DMS153 treated with DMSO at 0.1 percent for 48 hours (cell line): ENCODE data around the gene LRFN2.

ENCODE experiments used
- DNase-seq: peaks from one replicate; lab custom pipeline; 2025; ENCODE audit not compliant: unreplicated experiment; lab: John Stamatoyannopoulos, UW

Gene LRFN2

DNA sequence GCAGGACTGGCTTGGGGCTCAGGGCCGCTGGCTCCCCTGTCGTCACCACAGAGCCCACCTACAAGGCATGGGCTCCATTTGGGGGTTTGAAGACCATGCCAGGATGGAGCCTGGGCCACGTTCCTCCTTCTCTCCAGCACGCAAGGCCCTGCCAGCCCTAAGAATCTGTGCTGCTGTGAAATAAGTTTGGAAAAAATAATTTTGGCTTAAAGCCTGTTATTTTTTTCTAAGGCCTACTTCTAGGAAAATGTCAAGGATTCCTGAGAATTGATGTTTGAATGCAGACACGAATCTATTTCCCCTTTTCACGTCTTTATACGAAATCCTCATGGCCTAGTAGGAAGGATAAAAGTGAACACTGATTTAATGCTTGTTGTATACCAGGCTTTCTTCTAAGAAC is 107.5 kb downstream of the LRFN2 start:
- DNase-seq = no peak

DNA sequence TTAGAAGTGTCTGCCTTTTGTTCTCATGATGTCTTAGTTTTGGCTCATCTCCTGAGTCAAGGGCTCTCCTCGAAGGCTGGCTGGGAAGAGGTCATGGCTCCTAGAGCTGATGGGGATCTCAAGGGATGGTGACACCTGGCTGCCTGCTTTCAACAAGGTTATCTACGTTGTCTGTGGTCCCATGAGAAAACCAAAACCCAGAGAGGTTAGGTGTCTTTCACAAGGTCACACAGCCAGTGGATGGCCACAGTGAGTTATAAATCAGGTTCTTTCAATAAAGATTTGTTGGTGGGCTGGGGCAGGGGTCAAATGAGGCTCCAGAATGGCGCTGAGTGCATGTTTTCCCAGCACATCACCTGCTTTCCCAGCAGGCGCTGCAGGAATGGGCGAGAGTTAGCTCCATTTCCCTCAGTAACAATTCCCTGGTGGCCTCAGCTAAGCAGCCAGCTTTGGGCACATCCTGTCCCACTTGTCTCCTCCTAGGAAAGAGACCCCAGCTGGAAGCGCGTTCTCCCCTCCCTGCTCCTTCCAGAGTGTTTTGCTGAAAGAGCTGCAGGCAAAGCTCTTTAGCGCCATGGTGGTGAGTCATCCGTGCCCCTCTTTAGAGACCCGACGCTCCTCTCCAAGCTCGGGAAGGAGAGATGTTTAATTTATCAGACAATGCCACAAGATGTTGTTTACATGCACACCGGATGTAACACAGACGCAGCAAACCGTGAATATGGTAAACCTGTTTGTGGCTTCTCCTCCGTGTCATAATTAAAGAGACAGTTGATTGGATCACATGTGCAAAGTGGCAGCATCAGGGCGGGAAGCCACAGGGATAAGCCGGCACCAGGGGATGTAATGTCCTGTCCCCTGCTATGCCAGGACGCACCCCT is 109.7 kb downstream of the LRFN2 start:
- DNase-seq = peak; percentile 77

DNA sequence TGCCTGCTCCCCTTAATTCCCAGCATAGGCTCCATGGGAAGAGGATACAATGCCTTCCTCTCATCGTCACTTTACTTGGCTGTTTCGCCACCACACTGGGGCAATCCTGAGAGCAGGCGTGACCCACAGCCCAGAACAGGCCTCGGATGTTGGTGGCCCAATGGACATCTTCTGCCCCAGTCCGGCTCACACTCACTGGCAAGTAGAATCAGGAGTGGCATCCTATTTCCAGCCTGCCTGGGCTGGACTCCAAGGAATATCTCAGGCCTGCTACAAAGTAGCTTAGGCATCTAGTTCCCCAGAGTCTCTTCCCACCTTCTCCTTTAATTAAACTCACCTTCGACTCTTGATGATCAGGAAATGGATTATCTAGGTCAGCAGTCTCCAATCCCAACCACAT is 110.5 kb downstream of the LRFN2 start:
- DNase-seq = no peak

DNA sequence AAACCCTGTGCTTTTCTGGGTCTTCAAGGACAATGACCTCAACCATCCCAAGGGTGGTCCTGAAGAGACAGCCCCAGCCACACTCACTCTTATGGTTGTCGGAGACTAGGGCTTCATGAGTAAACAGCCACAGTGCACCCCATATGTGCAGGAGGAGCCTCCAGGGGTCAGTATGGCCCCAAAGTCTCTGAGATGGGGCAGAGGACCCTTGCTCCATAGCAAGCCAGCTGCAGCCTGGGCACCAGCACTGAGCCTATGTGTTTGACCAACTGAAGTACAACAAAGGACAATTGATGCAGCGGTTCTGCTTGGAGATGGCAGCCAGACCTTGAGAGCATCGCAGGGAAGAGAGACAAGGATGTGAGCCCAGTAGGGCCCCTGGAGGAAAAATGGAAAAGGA is 112.2 kb downstream of the LRFN2 start:
- DNase-seq = no peak

DNA sequence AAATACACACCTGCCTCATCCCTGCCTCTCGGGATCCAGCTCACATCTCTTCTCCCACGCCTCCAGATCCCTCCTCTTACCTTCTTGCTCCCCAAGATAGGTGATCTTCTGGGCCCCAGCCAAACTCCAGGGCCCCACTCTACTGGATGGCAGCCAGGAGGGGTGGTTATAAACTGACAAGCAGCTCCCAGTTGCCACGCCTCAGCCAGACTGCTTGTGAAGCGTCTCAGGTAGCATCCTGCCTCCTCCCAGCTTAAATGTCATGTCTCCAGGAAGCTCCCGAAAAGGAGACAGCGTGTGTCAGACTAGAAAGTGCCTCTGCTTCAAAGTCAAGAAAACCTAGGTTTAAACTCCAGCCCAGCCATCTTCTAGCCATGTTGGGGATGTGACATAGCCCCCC is 114.1 kb downstream of the LRFN2 start:
- no peak for DNase-seq

DNA sequence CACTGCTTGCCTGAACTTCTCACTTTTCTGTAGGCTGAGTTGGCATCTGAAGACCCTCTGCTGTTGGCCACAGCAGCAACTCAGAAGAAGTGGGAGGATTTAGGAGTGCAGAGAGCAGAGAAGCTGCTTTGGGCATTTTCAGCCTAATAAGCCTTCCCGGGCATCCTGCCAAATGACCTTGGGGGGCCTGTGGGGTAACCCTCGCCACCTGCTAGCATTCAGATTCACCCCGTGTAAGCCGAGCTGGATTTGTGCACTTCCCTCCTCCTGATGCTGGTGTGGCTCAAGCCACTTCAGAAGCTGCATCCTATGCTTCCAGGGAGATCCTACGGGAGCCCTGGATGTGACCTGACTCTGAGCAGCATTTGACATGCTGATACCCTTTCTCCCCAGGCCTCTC is 114.8 kb downstream of the LRFN2 start:
- peak; percentile 26 for DNase-seq

DNA sequence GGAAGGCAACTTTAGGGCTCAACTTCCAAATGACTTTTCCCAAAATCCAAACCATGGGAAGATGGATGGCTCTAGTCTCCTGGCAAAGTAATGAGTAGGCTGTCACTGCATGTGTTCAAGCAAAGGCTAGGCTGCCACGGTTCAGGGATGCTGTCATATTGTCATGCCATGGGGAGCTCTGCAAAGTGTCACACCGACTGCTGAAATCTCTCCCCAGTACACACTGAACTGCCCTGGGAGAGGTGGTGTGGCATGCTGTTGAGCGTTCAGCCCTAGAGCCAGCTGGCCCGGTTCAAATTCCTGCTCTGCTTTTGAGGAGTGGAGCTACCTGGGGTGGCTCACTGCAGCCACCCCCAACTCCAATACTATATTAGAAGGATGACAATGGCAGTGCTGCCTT is 115.9 kb downstream of the LRFN2 start:
- no peak for DNase-seq

DNA sequence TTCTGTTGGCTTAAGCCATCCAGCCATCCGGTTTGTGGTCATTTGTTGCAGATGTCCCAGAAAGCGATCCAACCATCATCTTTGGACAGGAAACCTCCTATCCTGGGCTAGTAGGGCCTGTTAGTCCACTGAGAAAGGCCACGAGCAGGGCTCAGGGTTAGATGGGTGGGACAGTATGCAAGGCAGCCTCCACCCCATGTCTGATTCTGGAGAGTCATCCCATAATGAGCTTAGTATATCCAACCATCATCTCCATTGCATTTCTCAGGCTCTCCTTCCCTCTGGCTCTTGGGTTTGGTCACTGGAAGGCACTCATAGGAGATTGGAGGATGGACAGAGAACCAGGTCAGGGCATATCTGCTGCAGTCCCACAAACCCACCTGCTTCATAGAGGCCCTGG is 117.8 kb downstream of the LRFN2 start:
- DNase-seq = no peak

DNA sequence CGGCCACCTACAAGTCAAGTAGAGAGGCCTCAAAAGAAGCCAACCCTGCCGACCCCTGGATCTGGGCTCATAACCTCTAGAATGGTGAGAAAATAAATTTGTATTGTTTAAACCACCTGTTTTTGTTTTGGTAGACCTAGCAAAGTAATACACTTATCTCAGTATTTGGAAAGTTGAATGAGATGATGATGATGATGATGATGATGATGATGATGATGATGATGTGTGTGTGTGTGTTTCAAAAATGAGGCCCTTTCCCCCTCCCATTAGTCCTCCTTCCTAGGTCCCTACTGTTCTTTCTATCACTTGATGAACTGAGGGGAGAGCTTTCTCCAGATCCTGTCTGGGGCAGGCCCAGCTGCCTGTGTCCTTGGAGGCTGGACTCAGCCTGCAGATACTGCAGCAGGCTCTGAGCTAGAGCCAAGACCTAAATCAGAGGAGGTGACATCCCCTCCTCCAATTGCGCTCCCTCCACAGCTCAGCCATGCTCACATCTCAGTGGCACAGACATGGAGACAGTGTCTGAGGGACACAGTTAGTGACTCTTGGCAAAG is 120.1 kb downstream of the LRFN2 start:
- no peak for DNase-seq

DNA sequence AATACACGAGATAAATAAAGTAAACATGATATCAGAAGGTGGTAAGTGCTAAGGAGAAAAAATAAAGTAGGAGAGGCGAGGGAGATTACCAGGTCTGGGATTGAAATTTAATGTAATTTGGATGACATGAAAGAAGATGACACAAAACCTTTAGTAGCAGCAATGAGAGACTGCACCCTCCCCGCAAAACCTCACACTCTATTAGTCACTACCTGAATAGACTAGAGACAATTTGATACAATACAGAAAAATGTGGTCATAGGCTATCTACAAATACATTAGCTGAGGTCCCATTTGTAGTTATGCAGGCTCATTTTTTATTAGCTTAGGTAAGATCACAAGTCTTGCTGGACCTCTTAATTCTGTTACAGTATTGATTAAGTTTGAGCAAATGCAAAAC is 125.5 kb downstream of the LRFN2 start:
- no peak for DNase-seq

DNA sequence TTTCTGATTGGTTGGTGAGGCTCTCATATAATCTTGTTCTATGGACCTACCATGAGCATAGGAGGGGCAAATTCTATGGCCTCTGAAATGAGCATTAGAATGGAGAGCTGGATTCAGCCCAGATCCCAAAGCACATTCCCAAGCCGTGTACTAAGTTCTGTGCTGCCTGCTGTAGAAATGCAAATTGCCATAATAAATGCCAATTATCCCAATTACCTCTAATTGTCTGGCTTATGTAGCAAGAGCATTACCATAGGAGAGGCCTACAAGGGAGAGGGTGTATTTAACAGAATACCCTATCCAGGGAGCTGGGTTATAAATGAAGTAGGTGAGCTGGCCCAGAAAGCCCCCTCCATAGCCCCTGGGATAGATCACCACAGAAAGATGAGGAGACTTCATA is 126.8 kb downstream of the LRFN2 start:
- DNase-seq = no peak

DNA sequence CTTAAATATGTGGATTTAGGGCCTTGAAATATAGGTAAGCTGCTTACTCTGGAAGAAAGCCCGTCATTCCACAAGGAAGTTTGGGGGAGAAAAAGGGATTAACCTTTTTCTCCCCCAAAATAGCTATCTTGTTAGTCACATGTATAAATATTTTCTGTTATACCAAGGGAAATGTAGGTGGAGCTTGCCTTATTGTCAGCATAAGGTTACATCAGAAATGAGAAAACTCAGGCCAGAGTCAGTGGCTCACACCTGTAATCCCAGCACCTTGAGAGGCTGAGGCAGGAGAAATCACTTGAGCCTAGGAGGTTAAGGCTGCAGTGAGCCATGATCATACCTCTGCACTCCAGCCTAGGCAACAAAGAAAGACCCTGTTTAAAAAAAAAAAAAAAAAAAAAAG is 129.9 kb downstream of the LRFN2 start:
- DNase-seq = no peak

DNA sequence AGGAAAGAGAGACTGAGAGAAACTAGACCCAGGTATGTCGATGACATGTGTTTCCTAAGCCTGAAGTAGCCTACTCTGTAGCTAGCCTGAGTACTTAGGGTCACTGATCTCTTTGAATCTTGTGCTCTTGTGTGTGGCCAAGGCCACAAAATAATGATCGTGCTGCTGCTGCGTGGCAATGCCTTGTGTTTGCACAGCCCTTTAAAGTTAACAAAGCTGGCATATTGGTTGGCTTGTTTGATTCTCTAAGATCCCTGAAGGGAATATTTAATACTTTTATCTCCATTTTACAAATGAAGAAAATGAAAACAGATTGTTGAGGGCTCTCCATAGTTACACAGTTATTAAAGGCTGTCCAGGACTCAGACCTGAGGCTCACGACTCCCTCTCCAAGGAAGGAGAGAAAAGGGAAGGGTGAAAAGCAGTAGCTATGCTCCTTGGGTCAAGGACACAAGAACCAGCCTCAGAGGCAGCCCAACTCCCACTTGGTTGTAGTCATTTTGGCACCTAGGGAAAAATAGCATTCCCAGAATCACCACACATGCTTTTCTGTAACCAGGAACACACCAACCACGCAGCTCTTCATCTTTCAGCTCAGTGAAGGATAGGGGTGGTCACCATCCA is 130.7 kb downstream of the LRFN2 start:
- no peak for DNase-seq

DNA sequence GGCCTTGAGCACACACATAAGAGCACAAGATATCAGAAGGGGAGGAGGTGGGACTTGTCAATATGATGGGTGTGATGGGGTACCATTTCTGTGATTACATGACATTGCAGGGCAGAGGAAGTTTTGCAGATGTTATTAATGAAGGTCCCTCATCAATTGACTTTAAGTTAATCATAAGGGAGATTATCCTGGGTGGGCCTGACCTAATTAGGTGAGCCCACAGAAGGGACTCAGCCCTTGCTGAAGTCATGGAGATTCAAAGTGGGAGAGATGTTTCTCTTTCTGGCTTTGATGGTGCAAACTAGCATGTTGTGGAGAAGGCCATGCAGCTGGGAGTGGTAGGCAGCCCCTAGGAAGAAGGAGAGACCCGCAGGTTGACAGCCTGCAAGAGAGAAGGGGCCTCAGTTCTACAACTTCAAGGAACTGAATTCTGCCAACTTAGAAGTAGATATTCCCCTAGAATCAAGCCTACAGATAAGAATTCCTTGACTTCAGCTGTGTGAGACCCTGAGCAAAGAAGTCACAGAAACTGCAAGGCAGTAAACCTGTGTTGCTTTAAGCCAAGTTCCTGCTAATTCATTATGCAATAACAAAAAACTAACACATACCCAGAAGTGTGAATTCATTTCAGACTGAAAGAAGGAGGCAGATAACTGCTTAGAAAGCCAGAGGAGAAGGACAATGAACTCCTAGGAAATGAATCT is 131.3 kb downstream of the LRFN2 start:
- DNase-seq = no peak

DNA sequence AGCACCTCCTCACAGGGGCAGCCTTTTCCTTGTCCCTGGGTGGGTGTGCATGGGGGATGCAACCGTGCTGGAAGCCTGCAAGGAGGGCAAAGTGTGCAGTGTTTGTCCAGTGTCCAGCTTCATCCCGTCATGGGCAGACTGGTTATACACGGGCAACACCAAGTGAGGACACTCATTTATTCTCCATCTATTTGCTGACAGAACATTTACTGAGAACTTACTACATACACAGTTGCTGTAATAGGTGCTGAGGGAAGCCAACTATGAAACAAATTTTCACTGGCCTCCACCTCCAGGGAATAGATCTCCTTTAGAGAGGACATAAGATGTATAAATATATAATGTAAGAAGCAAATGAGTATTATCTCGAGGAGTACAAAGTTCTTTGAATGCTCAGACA is 136.7 kb downstream of the LRFN2 start:
- no peak for DNase-seq

DNA sequence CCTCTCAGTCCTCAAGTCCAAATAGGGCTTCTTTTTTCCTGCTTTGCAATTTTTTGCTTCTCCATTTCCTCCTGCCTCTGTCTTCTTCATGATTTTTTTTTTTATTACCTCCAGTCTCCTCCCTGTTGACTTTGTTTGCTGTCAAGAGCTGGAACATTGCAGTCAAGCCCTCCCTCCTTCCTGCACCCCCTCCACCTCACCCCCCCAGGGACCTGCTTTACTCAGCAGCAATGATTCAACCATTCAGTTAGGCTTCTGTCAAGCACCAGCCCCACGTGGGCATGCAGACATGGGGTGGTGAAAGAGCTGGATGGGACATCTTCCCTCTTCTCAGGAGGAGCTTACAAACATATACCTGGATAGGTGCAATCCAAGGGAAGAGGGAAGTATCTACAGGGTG is 142.4 kb downstream of the LRFN2 start:
- DNase-seq = peak; percentile 62

DNA sequence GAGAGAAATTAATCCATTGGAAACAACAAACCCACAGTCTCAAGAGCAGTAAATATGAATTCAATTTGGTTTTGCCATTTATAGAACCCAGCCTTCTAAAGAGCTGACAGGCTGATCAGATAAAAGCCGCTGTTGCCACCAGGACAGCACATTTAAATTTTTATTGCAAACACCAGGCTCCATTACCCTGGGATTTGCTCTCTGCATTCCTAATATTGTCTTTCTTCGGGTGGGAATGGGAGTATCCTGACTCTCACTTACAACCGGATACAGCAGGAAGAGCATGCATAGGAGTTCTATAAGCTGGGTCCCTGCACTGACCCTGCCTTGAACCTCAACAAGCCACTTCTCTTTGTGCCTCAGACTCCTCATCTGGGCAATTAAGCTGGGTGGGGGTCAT is 142.9 kb downstream of the LRFN2 start:
- no peak for DNase-seq

DNA sequence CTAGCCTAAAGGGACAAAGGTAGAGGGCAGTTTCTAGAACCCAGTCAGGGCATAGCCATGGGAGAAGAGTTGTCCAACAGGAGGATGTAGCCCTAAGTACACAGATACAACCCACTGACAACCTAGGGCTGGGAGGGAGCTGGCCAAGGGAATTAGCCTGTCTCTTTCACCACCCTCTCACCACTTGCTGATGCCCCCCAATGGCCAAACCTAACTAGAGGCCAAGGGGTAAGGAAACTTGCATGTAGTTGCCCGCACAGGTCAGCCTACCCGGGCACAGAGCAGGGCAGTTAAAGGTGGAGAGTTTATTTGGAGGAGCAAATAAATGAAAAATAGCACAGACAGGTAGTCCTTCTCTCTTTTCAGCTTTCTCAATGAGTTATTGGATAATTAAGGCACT is 143.3 kb downstream of the LRFN2 start:
- no peak for DNase-seq

DNA sequence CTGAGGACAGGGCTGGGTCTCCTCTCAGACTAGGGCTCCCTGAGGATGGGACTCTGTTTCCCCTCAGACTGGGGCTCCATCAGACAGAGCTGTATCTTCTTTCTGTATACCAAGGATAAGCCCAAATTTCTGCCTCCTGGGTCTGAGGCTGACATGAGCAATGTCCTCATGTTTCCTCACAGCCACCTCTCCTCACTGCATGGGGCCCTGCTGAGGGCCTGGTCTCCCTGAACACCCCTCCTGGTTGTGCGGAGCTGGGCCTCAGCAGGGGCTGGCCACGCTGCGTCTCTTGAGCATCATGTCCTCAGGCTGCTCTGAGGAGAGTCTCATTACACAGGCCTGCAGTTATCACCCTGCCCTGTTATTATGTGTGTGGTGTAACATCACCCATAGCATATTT is 144.6 kb downstream of the LRFN2 start:
- DNase-seq = no peak

DNA sequence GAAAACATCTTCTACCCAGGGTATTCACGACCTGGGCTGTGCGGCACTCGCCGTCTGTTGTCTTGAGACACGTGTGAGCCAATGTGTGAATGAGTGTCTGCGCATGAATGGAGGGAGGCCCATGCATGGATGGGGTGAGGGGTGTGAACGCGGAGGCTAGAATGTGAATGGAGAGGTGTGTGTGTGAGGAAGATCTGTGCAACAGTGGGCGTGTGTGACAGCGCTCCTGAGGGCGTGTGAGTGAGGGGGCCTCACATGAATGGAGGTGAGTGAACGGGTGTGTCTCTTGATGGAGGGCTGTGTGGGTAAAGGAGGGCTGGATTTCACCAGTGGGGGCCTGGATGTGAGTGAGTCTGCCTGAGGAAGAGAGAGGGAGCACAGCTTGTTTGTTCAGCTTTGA is 146.0 kb downstream of the LRFN2 start:
- DNase-seq = no peak

DNA sequence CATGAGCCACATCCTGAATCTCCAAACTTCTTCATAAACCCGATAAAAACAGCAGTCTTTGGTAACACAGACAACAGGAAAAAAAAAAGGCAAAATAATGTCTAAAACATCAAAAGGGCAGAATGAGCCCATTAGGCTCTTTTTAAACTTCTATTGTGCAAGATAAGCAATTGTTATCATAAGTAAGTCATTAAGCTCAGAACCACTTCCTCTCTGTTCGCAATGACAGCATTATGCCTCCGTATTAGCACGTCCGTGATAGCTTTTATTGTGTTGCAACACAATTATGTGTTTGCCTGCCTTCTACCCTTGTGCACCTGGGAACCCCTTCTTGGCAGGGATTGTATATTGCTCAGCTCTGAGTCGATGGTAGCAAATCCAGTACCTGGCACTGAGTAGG is 147.1 kb downstream of the LRFN2 start:
- peak; percentile 47 for DNase-seq
